Esophagus squamous epithelium (tissue), 4 donors: ENCODE measurements around the gene TGFB1.

Experiments
- CTCF ChIP-seq, 6 experiments: fragments of 450-650 bp in 4 of 6; fragments of 200-600 bp in 2 of 6; sonication (generic) in 2 of 6; IDR thresholded peaks; one replicate each; pipeline ENCODE4 v1.5.1; 2016 to 2019; ENCODE audit warnings: antibody characterized with exemption in 6 of 6, mild to moderate bottlenecking in 4 of 6, moderate library complexity in 4 of 6
- POLR2A ChIP-seq, 4 donors: fragments of 450-650 bp; IDR thresholded peaks; one replicate each; pipeline ENCODE4 v1.6.1; 2017; ENCODE audit warnings: antibody characterized with exemption in 4 of 4, mild to moderate bottlenecking in 4 of 4, moderate library complexity in 3 of 4

GRCh38 chr19:41300555-41300954 is 53.2 kb downstream of the TGFB1 start:
- TF ChIP-seq CTCF (IDR thresholded peaks at IDR 0.05) (no peak), POLR2A (IDR thresholded peaks at IDR 0.05) (no peak)
